A549 treated with AZD9567 at 1 μM for 4 hours (cell line): ENCODE results near the gene ZNF546. TPM values are rescaled to one million over a fixed set of nuclear protein-coding genes. Genes with fewer than 3 reads are reported as not detected.

Experiments used
- total RNA-seq: library from RNA; stranded (reverse); fragments of 200-300 nt; extraction: Qiagen RNA extraction; gene quantifications from 5 replicates; pipeline ENCODE4 v1.2.3, GENCODE V29; 2022; ENCODE audit not compliant: insufficient read depth

Gene ZNF546
- 1.4 to 2.2 TPM (median 1.6 TPM) in 5 replicates for total RNA-seq

DNA sequence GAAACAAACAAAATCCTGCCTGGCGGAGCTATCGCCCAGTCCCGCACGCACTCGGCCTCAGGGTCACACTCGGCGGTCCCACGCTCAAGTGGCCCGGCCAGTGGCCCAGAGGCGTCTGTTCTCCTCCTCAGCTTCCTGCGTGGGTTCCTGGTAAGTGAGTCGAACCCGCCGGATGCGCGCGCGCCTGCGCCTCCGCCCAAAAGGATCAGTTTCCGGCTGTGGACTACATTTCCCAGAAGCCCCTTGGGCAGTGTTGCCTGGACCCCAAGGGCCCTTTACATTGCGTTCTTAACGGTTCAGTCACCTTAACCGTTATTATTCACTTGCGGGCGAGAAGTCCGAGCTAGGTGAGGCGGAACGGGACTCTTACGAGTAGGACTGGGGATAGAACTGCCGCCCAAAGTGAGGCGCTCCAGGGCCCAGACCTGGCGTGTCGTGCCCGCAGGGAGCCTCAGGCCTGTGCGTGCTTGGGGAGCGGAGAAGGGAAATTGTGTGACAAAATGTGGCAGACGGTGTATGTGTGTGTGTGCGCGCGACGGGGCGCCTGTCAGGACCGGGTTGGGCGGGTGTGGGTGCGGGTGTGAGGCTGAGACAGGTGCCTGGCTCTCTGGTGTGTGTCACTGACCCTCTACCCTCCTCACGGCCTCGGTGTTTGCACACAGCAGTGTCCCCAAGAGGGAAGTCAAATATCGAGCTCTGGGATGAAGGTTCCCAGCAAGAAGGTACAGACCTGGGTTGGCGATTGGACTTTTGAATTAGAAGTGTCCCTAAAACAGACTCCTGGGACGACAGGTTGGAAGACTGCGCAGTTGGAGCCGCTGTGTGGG is at the start of gene ZNF546:
TSS of gene ZNF546 (plus strand) at position 250 of the 827 bp plus-strand sequence. CDS start 1,267 bp downstream, outside the sequence.

DNA sequence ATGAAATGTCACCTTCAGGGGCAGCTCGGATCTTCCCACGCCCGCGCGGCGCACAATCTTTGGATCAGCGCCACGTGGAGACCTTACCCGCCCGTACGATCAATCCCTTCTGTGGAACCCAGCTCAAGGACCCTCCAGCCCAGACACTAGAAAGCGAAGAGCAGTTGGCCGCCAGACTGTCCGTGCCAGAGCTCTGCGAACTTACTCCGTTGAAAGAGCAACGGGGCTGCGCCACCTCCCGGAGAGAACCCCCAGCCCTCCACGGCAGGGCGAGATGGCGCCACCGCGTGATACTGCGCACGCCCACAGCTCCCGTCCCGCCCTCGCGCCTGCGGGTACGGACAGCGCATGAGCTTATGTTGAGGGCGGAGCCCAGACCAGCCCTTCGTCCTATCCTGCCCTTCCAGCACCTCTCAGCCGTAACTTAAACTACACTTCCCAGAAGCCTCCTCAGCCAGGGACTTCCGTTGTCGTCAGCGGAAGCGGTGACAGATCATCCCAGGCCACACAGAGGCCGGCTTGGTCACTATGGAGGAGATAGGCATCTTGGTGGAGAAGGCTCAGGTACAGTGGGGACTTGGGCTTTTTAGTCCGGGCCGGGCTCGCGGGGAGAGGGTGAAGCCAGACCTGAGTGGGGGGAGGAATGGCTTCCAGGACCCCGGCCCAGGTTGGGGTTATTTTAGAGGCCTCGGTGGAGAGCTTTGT is 26.0 kb upstream of the ZNF546 start, which contains the start of gene PSMC4:
TSS of gene PSMC4 (plus strand) at position 491 of the 705 bp plus-strand sequence. CDS start at position 529, 38 bp downstream.

DNA sequence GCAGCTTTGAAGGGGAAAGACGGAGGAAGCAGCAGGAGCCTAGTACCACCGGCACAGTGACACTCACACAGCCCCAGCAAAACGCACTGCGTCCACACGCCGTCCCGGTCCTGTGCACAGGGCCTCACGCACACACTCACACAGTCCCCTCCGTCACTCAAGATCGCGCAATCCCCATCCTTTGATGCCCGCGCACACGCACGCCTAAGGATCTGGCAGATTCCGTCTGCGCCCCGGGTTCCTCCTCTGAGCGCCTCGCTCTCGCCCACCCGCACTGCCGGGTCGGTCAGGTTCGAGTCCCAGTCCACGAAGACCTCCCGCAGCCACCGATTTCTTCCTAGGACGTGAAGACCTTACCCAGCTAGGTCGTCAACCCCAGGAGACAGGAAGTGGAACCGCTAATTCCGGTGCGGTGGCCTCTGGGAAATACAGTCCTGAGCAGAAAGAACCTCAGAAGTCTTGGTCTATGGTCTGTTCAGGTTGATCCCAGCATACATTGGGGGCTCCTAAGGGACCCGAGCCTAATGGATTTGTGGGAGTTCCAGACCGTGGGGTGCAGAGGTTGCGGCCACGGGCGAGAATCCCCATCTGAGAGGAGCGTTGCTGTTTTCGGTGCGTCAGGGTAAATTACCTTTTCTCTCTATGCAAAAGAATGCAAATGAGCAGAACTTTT is 59.1 kb downstream of the ZNF546 start, which contains the start of gene ZNF780B:
TSS of gene ZNF780B (minus strand) at position 400 of the 673 bp plus-strand sequence. CDS start 5,899 bp downstream, outside the sequence.

Other genes with a start within 250 kb of the ZNF546 start
- gene LEUTX, start 218.2 kb upstream of the ZNF546 start, total RNA-seq: not detected in 5 replicates
- 12.6 to 21.5 TPM (median 21.4 TPM) in 5 replicates for gene DYRK1B, start 162.9 kb upstream of the ZNF546 start, total RNA-seq
- 671 to 741 TPM (median 735 TPM) in 5 replicates for gene FBL, start 150.7 kb upstream of the ZNF546 start, total RNA-seq
- gene FCGBP, start 62.4 kb upstream of the ZNF546 start, total RNA-seq: 0.69 to 1.2 TPM (median 0.86 TPM) in 5 replicates
- 252 to 298 TPM (median 272 TPM) in 5 replicates for gene PSMC4, start 25.9 kb upstream of the ZNF546 start, total RNA-seq
- gene ZNF780B, start 59.2 kb downstream of the ZNF546 start, total RNA-seq: 2.6 to 6.4 TPM (median 4.8 TPM) in 5 replicates
- gene ZNF780A, start 93.9 kb downstream of the ZNF546 start, total RNA-seq: 26.1 to 36.4 TPM (median 29.9 TPM) in 5 replicates
- 5.7 to 13.7 TPM (median 12.8 TPM) in 5 replicates for gene MAP3K10, start 194.4 kb downstream of the ZNF546 start, total RNA-seq
- 0.37 to 0.94 TPM (median 0.56 TPM) in 4 of 5 replicates, not detected in the other for gene TTC9B, start 221.3 kb downstream of the ZNF546 start, total RNA-seq
- 0.11 to 0.31 TPM (median 0.22 TPM) in 4 of 5 replicates, not detected in the other for gene CCNP, start 229.6 kb downstream of the ZNF546 start, total RNA-seq